Mammary epithelial cell (primary cell): ENCODE measurements around the gene IFI6.

Experiments used
- EZH2 ChIP-seq: IDR thresholded peaks from 2 replicates; pipeline ENCODE4 v1.6.1; 2012; ENCODE audit warnings: low read length, inconsistent platforms, borderline replicate concordance
- TF ChIP-seq, protein P1 (sequence below), 2 donors: IDR thresholded peaks in 1 of 2; conservative IDR thresholded peaks in 1 of 2; 2 replicates each; pipeline ENCODE4 v1.5.1; 2011 to 2012; ENCODE audit warnings: inconsistent platforms in 2 of 2, low read length in 2 of 2, mild to moderate bottlenecking in 2 of 2, control low read depth in 1 of 2, low read depth in 1 of 2; ENCODE audit not compliant: insufficient read depth in 1 of 2; ENCODE audit errors: extremely low read depth in 1 of 2

DNA sequence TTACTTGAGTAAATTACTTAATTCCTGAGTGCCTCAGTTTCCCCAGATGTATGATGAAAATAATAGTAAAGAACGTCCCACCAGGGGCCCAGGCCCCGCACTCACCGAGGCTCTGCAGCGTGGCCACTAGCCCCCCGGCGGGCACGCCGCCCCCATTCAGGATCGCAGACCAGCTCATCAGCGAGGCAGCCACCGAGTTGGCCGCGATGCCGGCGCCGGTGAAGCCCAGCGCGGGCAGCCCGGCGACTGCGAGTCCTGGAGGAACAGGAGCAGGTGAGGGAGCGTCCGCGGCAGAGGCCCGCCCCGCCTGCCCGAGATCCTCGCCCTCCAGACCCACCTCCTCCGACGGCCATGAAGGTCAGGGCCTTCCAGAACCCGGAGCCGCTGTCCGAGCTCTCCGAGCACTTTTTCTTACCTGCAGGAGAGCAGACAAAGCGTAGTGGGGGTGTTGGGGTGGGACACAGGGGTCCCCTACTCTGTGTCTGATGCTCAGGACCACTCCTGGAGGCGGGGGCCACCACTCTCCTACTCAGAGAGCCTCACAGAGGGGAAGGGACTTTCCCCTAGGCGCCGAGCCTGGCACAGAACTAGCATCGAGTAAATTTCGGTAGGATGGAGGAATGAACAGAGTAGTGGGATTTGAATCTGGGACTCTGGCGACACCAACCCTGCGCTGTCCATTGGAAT is 3.7 kb downstream of the IFI6 start:
- TF ChIP-seq, protein P1, sequence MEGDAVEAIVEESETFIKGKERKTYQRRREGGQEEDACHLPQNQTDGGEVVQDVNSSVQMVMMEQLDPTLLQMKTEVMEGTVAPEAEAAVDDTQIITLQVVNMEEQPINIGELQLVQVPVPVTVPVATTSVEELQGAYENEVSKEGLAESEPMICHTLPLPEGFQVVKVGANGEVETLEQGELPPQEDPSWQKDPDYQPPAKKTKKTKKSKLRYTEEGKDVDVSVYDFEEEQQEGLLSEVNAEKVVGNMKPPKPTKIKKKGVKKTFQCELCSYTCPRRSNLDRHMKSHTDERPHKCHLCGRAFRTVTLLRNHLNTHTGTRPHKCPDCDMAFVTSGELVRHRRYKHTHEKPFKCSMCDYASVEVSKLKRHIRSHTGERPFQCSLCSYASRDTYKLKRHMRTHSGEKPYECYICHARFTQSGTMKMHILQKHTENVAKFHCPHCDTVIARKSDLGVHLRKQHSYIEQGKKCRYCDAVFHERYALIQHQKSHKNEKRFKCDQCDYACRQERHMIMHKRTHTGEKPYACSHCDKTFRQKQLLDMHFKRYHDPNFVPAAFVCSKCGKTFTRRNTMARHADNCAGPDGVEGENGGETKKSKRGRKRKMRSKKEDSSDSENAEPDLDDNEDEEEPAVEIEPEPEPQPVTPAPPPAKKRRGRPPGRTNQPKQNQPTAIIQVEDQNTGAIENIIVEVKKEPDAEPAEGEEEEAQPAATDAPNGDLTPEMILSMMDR (conservative IDR thresholded peaks at IDR 0.05 in 1 of 2, IDR thresholded peaks at IDR 0.05 in 1 of 2; ENCODE audit: extremely low read depth in 1 of 2, insufficient read depth in 1 of 2, low read depth in 1 of 2, low read length in 2 of 2): no peak
- TF ChIP-seq EZH2: no peak
